ENCODE data around the gene PPP2R5E.

- TF ChIP-seq POLR2A (IDR thresholded peaks at IDR 0.05): no peak
- no peak for TF ChIP-seq CTCF (IDR thresholded peaks at IDR 0.05)
Observed at GRCh38 chr14:63431466-63431865, 111.7 kb downstream of the PPP2R5E start.
